ENCODE data around the gene SECISBP2. TPM values are rescaled to one million over a fixed set of nuclear protein-coding genes. Genes with fewer than 3 reads are reported as not detected.

SECISBP2 gene
- total and polyA plus RNA-seq, 2 of the 13 experiments (the other 11 are each of a cell fraction or from before 2014, with no cell fraction given), result 32.4 to 38.0 TPM

- no peak for TF ChIP-seq ZNF768 (CRISPR knock-in tag; IDR thresholded peaks at IDR 0.05)
- TF ChIP-seq, protein P1, sequence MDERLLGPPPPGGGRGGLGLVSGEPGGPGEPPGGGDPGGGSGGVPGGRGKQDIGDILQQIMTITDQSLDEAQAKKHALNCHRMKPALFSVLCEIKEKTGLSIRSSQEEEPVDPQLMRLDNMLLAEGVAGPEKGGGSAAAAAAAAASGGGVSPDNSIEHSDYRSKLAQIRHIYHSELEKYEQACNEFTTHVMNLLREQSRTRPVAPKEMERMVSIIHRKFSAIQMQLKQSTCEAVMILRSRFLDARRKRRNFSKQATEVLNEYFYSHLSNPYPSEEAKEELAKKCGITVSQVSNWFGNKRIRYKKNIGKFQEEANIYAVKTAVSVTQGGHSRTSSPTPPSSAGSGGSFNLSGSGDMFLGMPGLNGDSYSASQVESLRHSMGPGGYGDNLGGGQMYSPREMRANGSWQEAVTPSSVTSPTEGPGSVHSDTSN (CRISPR knock-in tag; IDR thresholded peaks at IDR 0.05), result no peak
- TF ChIP-seq NR2F6 (IDR thresholded peaks at IDR 0.05), result no peak
- no peak for TF ChIP-seq NR2F6 (CRISPR knock-in tag; IDR thresholded peaks at IDR 0.05)
Observed at GRCh38 chr9:89376286-89376685, 58.0 kb downstream of the SECISBP2 start (continued).

DNA sequence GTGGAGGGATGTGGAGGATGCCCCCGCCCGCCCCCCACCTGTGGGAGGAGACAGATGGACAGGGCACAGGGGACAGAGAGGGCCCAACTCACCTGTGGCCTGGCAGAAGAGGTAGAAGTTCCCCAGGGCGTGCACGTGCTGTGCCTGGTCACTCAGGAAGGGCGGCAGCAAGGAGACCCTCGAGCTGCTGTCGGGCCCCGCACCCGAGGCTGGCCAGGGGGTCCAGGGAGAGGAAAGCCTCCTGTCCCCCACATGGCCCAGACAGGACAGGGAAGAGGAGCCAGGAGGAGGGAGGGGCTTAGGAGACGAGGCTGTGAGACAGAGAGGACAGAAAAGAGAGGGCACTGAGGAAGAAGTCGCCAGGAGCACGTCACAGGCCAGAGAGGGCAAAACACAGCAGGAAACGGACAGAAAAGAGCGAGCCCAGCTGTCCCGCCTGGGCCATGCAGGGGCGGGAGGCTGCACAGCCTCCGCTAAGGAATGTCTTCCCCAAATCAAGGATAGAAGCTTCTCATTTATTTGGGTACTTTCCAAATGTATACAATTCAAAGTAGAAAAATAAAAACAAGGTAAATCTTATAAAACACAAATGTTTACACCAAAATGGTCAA, 58.5 kb downstream of the SECISBP2 start:
- Histone ChIP-seq H3K27me3 (ENCODE audit: control insufficient read depth in 1 of 2, insufficient read depth in 2 of 2, low read length in 2 of 2) (peaks cover under 1 to 8% of the 10 kb centered on the region in 2 experiments; a peak in 2 of 5 replicates), H3K9ac (ENCODE audit: insufficient read depth, low read depth, low read length) (no peak overlapping the region), H3K4me1 (ENCODE audit: insufficient read depth, low read length) (peaks cover 19% of the 10 kb centered on the region; the same call in 1 of the 2 replicates), H3K4me3 (replicated peaks in 1 of 3; ENCODE audit: insufficient read depth in 1 of 3, low read depth in 2 of 3, low read length in 3 of 3) (no peak overlapping the region), H3K9me3 (ENCODE audit: low read length) (no peaks in the 10 kb centered on the region), H3K36me3 (replicated peaks in 1 of 2; ENCODE audit: control insufficient read depth in 1 of 2, insufficient read depth in 2 of 2, low read length in 2 of 2) (no peaks in the 10 kb centered on the region), H3K4me2 (ENCODE audit: low read depth, low read length) (no peak overlapping the region), H2AFZ (ENCODE audit: low read length) (no peak overlapping the region), H3K79me2 (ENCODE audit: insufficient read depth, low read length) (no peaks in the 10 kb centered on the region), H3K27ac (ENCODE audit: extremely low read length, insufficient read depth, low read length) (no peak overlapping the region), H4K20me1 (ENCODE audit: insufficient read depth, low read length) (no peaks in the 10 kb centered on the region)
- FAIRE-seq, result no peak
- CTCF ChIA-PET (ENCODE audit: low intra/inter-chr PET ratio, low total read pairs), result no interaction called here
- DNase-seq (ENCODE audit: low spot score), result no peak
- intact Hi-C loops (cut with micrococcal nuclease; ENCODE audit: unreplicated experiment) (no loop called here), in situ Hi-C loops (cut with HindIII; ENCODE audit: extremely low pct_ligation_motif_present, low pct_unique_long_range_greater_than_20kb) (no loop called here)
- TF ChIP-seq RFX5 (IDR thresholded peaks at IDR 0.05; ENCODE audit: low read depth, low read length), result no peak
- TF ChIP-seq, protein P2, sequence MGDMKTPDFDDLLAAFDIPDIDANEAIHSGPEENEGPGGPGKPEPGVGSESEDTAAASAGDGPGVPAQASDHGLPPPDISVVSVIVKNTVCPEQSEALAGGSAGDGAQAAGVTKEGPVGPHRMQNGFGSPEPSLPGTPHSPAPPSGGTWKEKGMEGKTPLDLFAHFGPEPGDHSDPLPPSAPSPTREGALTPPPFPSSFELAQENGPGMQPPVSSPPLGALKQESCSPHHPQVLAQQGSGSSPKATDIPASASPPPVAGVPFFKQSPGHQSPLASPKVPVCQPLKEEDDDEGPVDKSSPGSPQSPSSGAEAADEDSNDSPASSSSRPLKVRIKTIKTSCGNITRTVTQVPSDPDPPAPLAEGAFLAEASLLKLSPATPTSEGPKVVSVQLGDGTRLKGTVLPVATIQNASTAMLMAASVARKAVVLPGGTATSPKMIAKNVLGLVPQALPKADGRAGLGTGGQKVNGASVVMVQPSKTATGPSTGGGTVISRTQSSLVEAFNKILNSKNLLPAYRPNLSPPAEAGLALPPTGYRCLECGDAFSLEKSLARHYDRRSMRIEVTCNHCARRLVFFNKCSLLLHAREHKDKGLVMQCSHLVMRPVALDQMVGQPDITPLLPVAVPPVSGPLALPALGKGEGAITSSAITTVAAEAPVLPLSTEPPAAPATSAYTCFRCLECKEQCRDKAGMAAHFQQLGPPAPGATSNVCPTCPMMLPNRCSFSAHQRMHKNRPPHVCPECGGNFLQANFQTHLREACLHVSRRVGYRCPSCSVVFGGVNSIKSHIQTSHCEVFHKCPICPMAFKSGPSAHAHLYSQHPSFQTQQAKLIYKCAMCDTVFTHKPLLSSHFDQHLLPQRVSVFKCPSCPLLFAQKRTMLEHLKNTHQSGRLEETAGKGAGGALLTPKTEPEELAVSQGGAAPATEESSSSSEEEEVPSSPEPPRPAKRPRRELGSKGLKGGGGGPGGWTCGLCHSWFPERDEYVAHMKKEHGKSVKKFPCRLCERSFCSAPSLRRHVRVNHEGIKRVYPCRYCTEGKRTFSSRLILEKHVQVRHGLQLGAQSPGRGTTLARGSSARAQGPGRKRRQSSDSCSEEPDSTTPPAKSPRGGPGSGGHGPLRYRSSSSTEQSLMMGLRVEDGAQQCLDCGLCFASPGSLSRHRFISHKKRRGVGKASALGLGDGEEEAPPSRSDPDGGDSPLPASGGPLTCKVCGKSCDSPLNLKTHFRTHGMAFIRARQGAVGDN (CRISPR knock-in tag; IDR thresholded peaks at IDR 0.05), result peak; percentile 15; the same call in 1 of the 2 replicates
- POLR2A ChIA-PET, result no interaction called here
- BruUV-seq (replicated peaks), result no TSS peak
- no peak for ATAC-seq
- WGBS (ENCODE audit: low lambda C conversion rate), result 41% methylated on average over 15 of the region's 17 CpGs
